Measurements from ENCODE around the gene FIBCD1.

FIBCD1 gene

GRCh38 chr9:130927995-130928900 is 10.8 kb downstream of the FIBCD1 start:
- POLR2A ChIA-PET, result no interaction called here
- CTCF ChIA-PET, result interaction anchor here (0.5 to 1.0 kb wide), 2 partner anchors 38 to 58 kb away, joined by 4 to 5 read pairs; no protein-coding TSS in a partner anchor
- DNase-seq (ENCODE audit: extremely low spot score), result no peak
- TF ChIP-seq FOXK2 (IDR thresholded peaks at IDR 0.05), result no peak

- ChIA-PET POLR2A (no interaction called here), CTCF (interaction anchor here (1.0 kb wide), 1 partner anchor 57 kb away, joined by 4 read pairs; no protein-coding TSS in a partner anchor)
- TF ChIP-seq LEF1 (IDR thresholded peaks at IDR 0.05; ENCODE audit: borderline replicate concordance), result no peak
- TF ChIP-seq FOXM1 (IDR thresholded peaks at IDR 0.05; ENCODE audit: borderline replicate concordance), result no peak
- no peak for TF ChIP-seq PKNOX1 (IDR thresholded peaks at IDR 0.05)
- no peak for TF ChIP-seq HDGF (IDR thresholded peaks at IDR 0.05; ENCODE audit: borderline replicate concordance)
- no peak for TF ChIP-seq CTBP1 (IDR thresholded peaks at IDR 0.05; ENCODE audit: borderline replicate concordance)
- no peak for TF ChIP-seq SUZ12 (IDR thresholded peaks at IDR 0.05)
- no peak for TF ChIP-seq NFRKB (IDR thresholded peaks at IDR 0.05)
- TF ChIP-seq BHLHE40 (IDR thresholded peaks at IDR 0.05; ENCODE audit: borderline replicate concordance), result no peak
- TF ChIP-seq TARDBP (IDR thresholded peaks at IDR 0.05), result no peak
- TF ChIP-seq FOXK2 (IDR thresholded peaks at IDR 0.05), result no peak
- no peak for TF ChIP-seq FOXA1 (IDR thresholded peaks at IDR 0.05)
- TF ChIP-seq ARNT (IDR thresholded peaks at IDR 0.05), result no peak
- no peak for TF ChIP-seq L3MBTL2 (conservative IDR thresholded peaks at IDR 0.05)
- TF ChIP-seq ELF4 (IDR thresholded peaks at IDR 0.05), result no peak
- TF ChIP-seq SP1 (IDR thresholded peaks at IDR 0.05), result no peak
- TF ChIP-seq ZNF384 (IDR thresholded peaks at IDR 0.05), result no peak
- DNase-seq (ENCODE audit: extremely low spot score), result no peak
Observed at GRCh38 chr9:130927338-130927737, 11.7 kb downstream of the FIBCD1 start.

- no peak for DNase-seq (ENCODE audit: extremely low spot score)
- TF ChIP-seq FOXA1 (IDR thresholded peaks at IDR 0.05) (no peak), ELF4 (IDR thresholded peaks at IDR 0.05) (no peak), TARDBP (IDR thresholded peaks at IDR 0.05) (no peak), FOXK2 (IDR thresholded peaks at IDR 0.05) (no peak), NFRKB (IDR thresholded peaks at IDR 0.05) (no peak), FOXM1 (IDR thresholded peaks at IDR 0.05; ENCODE audit: borderline replicate concordance) (no peak)
- POLR2A ChIA-PET, result no interaction called here
- CTCF ChIA-PET, result interaction anchor here (0.6 to 0.7 kb wide), 2 partner anchors 28 to 31 kb away, joined by 3 to 4 read pairs; no protein-coding TSS in a partner anchor
Observed at GRCh38 chr9:130925050-130925678, 13.9 kb downstream of the FIBCD1 start.

- CTCF ChIA-PET, result no interaction called here
- TF ChIP-seq HDGF (IDR thresholded peaks at IDR 0.05; ENCODE audit: borderline replicate concordance) (no peak), TARDBP (IDR thresholded peaks at IDR 0.05) (no peak), LEF1 (IDR thresholded peaks at IDR 0.05; ENCODE audit: borderline replicate concordance) (no peak), SUZ12 (IDR thresholded peaks at IDR 0.05) (no peak), ELF4 (IDR thresholded peaks at IDR 0.05) (no peak), PKNOX1 (IDR thresholded peaks at IDR 0.05) (no peak), ARNT (IDR thresholded peaks at IDR 0.05) (no peak), ZNF384 (IDR thresholded peaks at IDR 0.05) (no peak), L3MBTL2 (conservative IDR thresholded peaks at IDR 0.05) (no peak), CTBP1 (IDR thresholded peaks at IDR 0.05; ENCODE audit: borderline replicate concordance) (no peak), FOXA1 (IDR thresholded peaks at IDR 0.05) (no peak), BHLHE40 (IDR thresholded peaks at IDR 0.05; ENCODE audit: borderline replicate concordance) (no peak), FOXK2 (IDR thresholded peaks at IDR 0.05) (no peak), NFRKB (IDR thresholded peaks at IDR 0.05) (no peak), SP1 (IDR thresholded peaks at IDR 0.05) (no peak), FOXM1 (IDR thresholded peaks at IDR 0.05; ENCODE audit: borderline replicate concordance) (no peak)
- no peak for DNase-seq (ENCODE audit: extremely low spot score)
- POLR2A ChIA-PET, result no interaction called here
Observed at GRCh38 chr9:130924448-130924788, 14.6 kb downstream of the FIBCD1 start.

- ChIA-PET CTCF (no interaction called here), POLR2A (no interaction called here)
- DNase-seq (ENCODE audit: extremely low spot score), result no peak
- TF ChIP-seq ZNF384 (IDR thresholded peaks at IDR 0.05), result no peak
- TF ChIP-seq FOXM1 (IDR thresholded peaks at IDR 0.05; ENCODE audit: borderline replicate concordance), result no peak
- no peak for TF ChIP-seq TARDBP (IDR thresholded peaks at IDR 0.05)
- no peak for TF ChIP-seq NFRKB (IDR thresholded peaks at IDR 0.05)
Observed at GRCh38 chr9:130923611-130924447, 15.2 kb downstream of the FIBCD1 start.

GRCh38 chr9:130922893-130923610 is 16.0 kb downstream of the FIBCD1 start:
- TF ChIP-seq PKNOX1 (IDR thresholded peaks at IDR 0.05) (peak; percentile 42), NFRKB (IDR thresholded peaks at IDR 0.05) (no peak)
- ChIA-PET CTCF (interaction anchor here (1.4 kb wide), 1 partner anchor 10 kb away, joined by 3 read pairs; no protein-coding TSS in a partner anchor), POLR2A (no interaction called here)
- no peak for DNase-seq (ENCODE audit: extremely low spot score)
